ENCODE data around the gene MBD5.

DNA sequence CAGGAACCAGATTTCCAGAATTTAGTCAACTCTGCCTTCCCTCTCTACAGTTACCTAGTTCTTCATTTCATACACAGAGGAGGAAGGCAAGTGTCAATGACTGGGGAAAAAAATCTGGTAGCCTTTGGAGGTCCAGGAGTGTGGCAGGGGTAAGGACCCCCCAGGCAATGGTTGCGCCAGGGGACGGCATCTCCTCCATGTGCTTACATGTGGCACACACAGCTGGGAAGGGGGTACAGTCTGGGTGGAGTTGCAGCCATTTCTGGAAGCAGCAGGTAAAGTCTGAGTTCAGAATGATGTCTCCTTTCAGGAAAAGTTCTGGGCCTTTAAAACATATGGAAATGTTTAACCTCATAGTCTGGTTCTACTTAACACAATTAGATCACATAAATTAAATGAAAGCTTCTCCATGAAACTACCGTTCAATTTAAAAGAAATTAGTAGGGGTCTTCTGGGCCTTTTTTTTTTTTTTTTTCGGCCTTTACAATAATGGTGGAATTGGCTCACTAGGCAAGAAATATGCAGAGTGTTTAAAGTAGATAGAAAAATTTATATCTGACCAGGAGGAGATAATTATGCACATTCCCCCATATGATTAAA, 470.0 kb downstream of the MBD5 start:
- TF ChIP-seq YY1 (IDR thresholded peaks at IDR 0.05; ENCODE audit: insufficient read depth, insufficient read length) (no peak), ZNF274 (IDR thresholded peaks at IDR 0.05; ENCODE audit: low read depth, low read length) (no peak), SUZ12 (IDR thresholded peaks at IDR 0.05; ENCODE audit: extremely low read depth, insufficient read depth, insufficient read length) (no peak)

Measured in NT2/D1 (cell line).